GM12878 (cell line): ENCODE measurements around the gene ADAMTS16. TPM values are rescaled to one million over a fixed set of nuclear protein-coding genes. Genes with fewer than 3 reads are reported as not detected.

ENCODE experiments used
- ATAC-seq: fragments of 200-7000 bp; cut with Tn5 transposase; 3 replicates; pipeline ENCODE4 v1.9.1; 2020; ENCODE audit warnings: mild to moderate bottlenecking, moderate library complexity
- BruUV-seq: library from RNA; stranded (reverse); fragments of 400-500 nt; replicated peaks from 2 replicates; lab custom pipeline; 2021; lab: Mats Ljungman, UMichigan
- CTCF ChIA-PET: fragments of 300-600 bp; sonication (Branson Sonifier 250); formaldehyde crosslinking; extraction: SDS; loops from one replicate; lab custom pipeline; 2021; ENCODE audit warnings: inconsistent platforms; lab: Yijun Ruan, JAX
- POLR2A ChIA-PET: fragments of 350-600 bp; formaldehyde crosslinking; extraction: SDS; loops from one replicate; lab custom pipeline; 2021; ENCODE audit warnings: inconsistent platforms; lab: Charles Lee
- RAD21 ChIA-PET: fragments of 300-600 bp; sonication (Branson Sonifier 250); formaldehyde crosslinking; loops from one replicate; lab custom pipeline; 2023; ENCODE audit warnings: antibody characterized with exemption; ENCODE audit not compliant: unreplicated experiment; lab: Charles Lee
- SMC1A ChIA-PET: fragments of 300-600 bp; sonication (Branson Sonifier 250); formaldehyde crosslinking; loops from one replicate; lab custom pipeline; 2023; ENCODE audit not compliant: unreplicated experiment, uncharacterized antibody; lab: Charles Lee
- DNase-seq: peaks from one replicate; pipeline ENCODE4 v3.0.0-alpha.2; 2011; ENCODE audit warnings: low read depth, low spot score
- FAIRE-seq: peaks from 3 replicates; lab custom pipeline; 2011; peaks lifted over from hg19 to GRCh38; lab: Jason Lieb, UNC
- H2AFZ ChIP-seq: 2 replicates; pipeline ENCODE4 v1.6.0; 2011; ENCODE audit warnings: low read depth, low read length, control low read depth; ENCODE audit not compliant: control insufficient read depth
- H3K27ac ChIP-seq: 2 replicates; pipeline ENCODE4 v1.5.1; 2011; ENCODE audit warnings: control low read depth; ENCODE audit not compliant: control insufficient read depth, insufficient read depth
- H3K27me3 ChIP-seq, 2 experiments: replicated peaks in 1 of 2; 2 replicates each; pipeline versions ENCODE4 v1.6.0 to v1.6.1; 2011; ENCODE audit warnings: low read length in 1 of 2; ENCODE audit not compliant: control insufficient read depth in 2 of 2, insufficient read depth in 2 of 2
- H3K36me3 ChIP-seq, 2 experiments: 2 replicates each; pipeline ENCODE4 v1.5.1; 2011; ENCODE audit warnings: low read length in 1 of 2; ENCODE audit not compliant: control insufficient read depth in 2 of 2, insufficient read depth in 2 of 2
- H3K4me1 ChIP-seq: 2 replicates; pipeline ENCODE4 v1.6.1; 2011; ENCODE audit warnings: mild to moderate bottlenecking, low read length, moderate library complexity, mixed read lengths; ENCODE audit not compliant: control insufficient read depth, insufficient read depth
- H3K4me2 ChIP-seq: 2 replicates; pipeline ENCODE4 v1.6.0; 2011; ENCODE audit warnings: control low read depth; ENCODE audit not compliant: control insufficient read depth, insufficient read depth
- H3K4me3 ChIP-seq: fragments of 200-600 bp; sonication (generic); 2 replicates; pipeline ENCODE4 v1.5.1; 2016
- H3K79me2 ChIP-seq: 2 replicates; pipeline ENCODE4 v1.6.0; 2011; ENCODE audit warnings: low read length; ENCODE audit not compliant: control insufficient read depth, insufficient read depth
- H3K9ac ChIP-seq: 2 replicates; pipeline ENCODE4 v1.8.0; 2011; ENCODE audit warnings: low read length, control low read depth, mixed read lengths; ENCODE audit not compliant: control insufficient read depth, insufficient read depth
- H3K9me3 ChIP-seq: replicated peaks from 3 replicates; pipeline ENCODE4 v1.5.1; 2011; ENCODE audit warnings: mild to moderate bottlenecking, low read length; ENCODE audit not compliant: control insufficient read depth, insufficient read depth
- H4K20me1 ChIP-seq: 2 replicates; pipeline ENCODE4 v1.6.0; 2011; ENCODE audit not compliant: control insufficient read depth, insufficient read depth
- CHD2 ChIP-seq: IDR thresholded peaks from 2 replicates; pipeline ENCODE4 v1.6.1; 2011; ENCODE audit warnings: low read depth, low read length, improper control_type of control experiment, borderline replicate concordance
- DPF2 ChIP-seq: fragments of 450-650 bp; IDR thresholded peaks from 2 replicates; pipeline ENCODE4 v1.6.1; 2017; ENCODE audit warnings: mild to moderate bottlenecking
- EGR1 ChIP-seq, 2 experiments: IDR thresholded peaks; 1 replicate in 1 of 2; 2 replicates in 1 of 2; pipeline ENCODE4 v1.6.1; 2011 to 2012; ENCODE audit warnings: low read depth in 2 of 2, low read length in 2 of 2, borderline replicate concordance in 1 of 2, mild to moderate bottlenecking in 1 of 2, moderate library complexity in 1 of 2
- JUND ChIP-seq: IDR thresholded peaks from 2 replicates; pipeline ENCODE4 v1.6.1; 2012; ENCODE audit warnings: low read depth, mild to moderate bottlenecking, low read length, improper control_type of control experiment, moderate library complexity
- PML ChIP-seq: IDR thresholded peaks from 2 replicates; pipeline ENCODE4 v1.6.1; 2012; ENCODE audit warnings: low read length, inconsistent platforms
- POU2F2 ChIP-seq: IDR thresholded peaks from 3 replicates; pipeline ENCODE4 v1.6.1; 2011; ENCODE audit warnings: low read depth, mild to moderate bottlenecking, low read length, borderline replicate concordance
- STAT1 ChIP-seq: fragments of 450-650 bp; conservative IDR thresholded peaks from 2 replicates; pipeline ENCODE4 v1.6.1; 2014; ENCODE audit warnings: antibody characterized with exemption, mild to moderate bottlenecking
- ZSCAN29 ChIP-seq: fragments of 450-650 bp; IDR thresholded peaks from 2 replicates; pipeline ENCODE4 v1.6.1; 2017; ENCODE audit warnings: mild to moderate bottlenecking, moderate library complexity
- WGBS: methylation state at CpG from one replicate; pipeline ENCODE4 v1.1.6; 2016; ENCODE audit warnings: low lambda C conversion rate; ENCODE audit not compliant: insufficient replicate concordance, insufficient coverage; ENCODE audit errors: missing lambda C conversion rate; 5-methylcytosine and 5-hydroxymethylcytosine counted together
- in situ Hi-C: fragments of 300-500 bp; cut with MboI; formaldehyde crosslinking; loops from 9 replicates; pipeline ENCODE4 v1.14.3; 2018; ENCODE audit warnings: mixed read lengths
- intact Hi-C: fragments of 100-400 bp; cut with micrococcal nuclease; formaldehyde crosslinking; loops from one replicate; pipeline ENCODE4 v1.14.2; 2022; ENCODE audit not compliant: unreplicated experiment
- polyA plus RNA-seq, 11 experiments: library from polyadenylated mRNA; depleted of rRNA in 4 of 11; unstranded in 6 of 11; stranded (reverse) in 5 of 11; fragments of >200 nt; fragmentation: Nextera tagmentation in 4 of 11; fragmentation: Illumina TruSeq in 1 of 11; extraction: Ambion mirVana in 4 of 11; extraction: Trizol in 1 of 11; gene quantifications; 1 replicate in 1 of 11; 2 replicates in 10 of 11; pipeline versions ENCODE4 v1.2.1 to v1.2.3, GENCODE V29; 2011 to 2016; ENCODE audit warnings: inconsistent platforms in 2 of 11, missing spikeins in 2 of 11, low read depth in 1 of 11
- total RNA-seq, 4 experiments: library from RNA; depleted of rRNA in 3 of 4; stranded (reverse); fragments of >200 nt in 3 of 4; fragmentation: Illumina TruSeq in 1 of 4; extraction: Trizol in 1 of 4; gene quantifications; 2 replicates each; pipeline versions ENCODE4 v1.2.1 to v1.2.3, GENCODE V29; 2013 to 2021
- TF ChIP-seq, protein P1 (sequence below): IDR thresholded peaks from 2 replicates; pipeline ENCODE4 v1.6.1; 2011; ENCODE audit warnings: borderline replicate concordance, low read depth, mild to moderate bottlenecking, moderate library complexity, mixed read lengths, low read length; ENCODE audit not compliant: insufficient read depth; ENCODE audit errors: extremely low read length
- TF ChIP-seq, protein P2 (sequence below): fragments of 450-650 bp; formaldehyde crosslinking; IDR thresholded peaks from 2 replicates; pipeline ENCODE4 v1.4.0; 2020; ENCODE audit warnings: mild to moderate bottlenecking, moderate library complexity
- TF ChIP-seq, protein P3 (sequence below): IDR thresholded peaks from 2 replicates; pipeline ENCODE4 v1.6.1; 2011; ENCODE audit warnings: low read depth, mild to moderate bottlenecking, low read length, moderate library complexity, borderline replicate concordance; ENCODE audit errors: extremely low read depth

The ADAMTS16 gene
- total and polyA plus RNA-seq, 10 of the 15 experiments (the other 5 are each of a cell fraction or from before 2014, with no cell fraction given), result 0.04 TPM; not detected in 9

- H3K4me2 ChIP-seq, result no peak overlapping the region
- SMC1A ChIA-PET, result no interaction called here
- H3K9ac ChIP-seq, result no peak overlapping the region
- no peaks in the 10 kb centered on the region for H3K36me3 ChIP-seq
- TF ChIP-seq JUND (no peak), DPF2 (no peak)
- BruUV-seq, result no TSS peak
- DNase-seq (no peak), ATAC-seq (no peak), FAIRE-seq (no peak)
- H3K79me2 ChIP-seq, result no peaks in the 10 kb centered on the region
- no peaks in the 10 kb centered on the region for H3K4me1 ChIP-seq
- H3K9me3 ChIP-seq, result no peaks in the 10 kb centered on the region
- H2AFZ ChIP-seq, result no peak overlapping the region
- POLR2A ChIA-PET, result no interaction called here
- H3K27ac ChIP-seq, result no peak overlapping the region
- RAD21 ChIA-PET, result no interaction called here
- intact Hi-C loops, result no loop called here
- in situ Hi-C loops, result no loop called here
- no peaks in the 10 kb centered on the region for H3K27me3 ChIP-seq
- no peak overlapping the region for H3K4me3 ChIP-seq
- CTCF ChIA-PET, result no interaction called here
- no peaks in the 10 kb centered on the region for H4K20me1 ChIP-seq
- 12% methylated on average over 5 of the region's 5 CpGs for WGBS
Measured at GRCh38 chr5:5209089-5209488, 69.0 kb downstream of the ADAMTS16 start.

GRCh38 chr5:5209510-5210286, 69.6 kb downstream of the ADAMTS16 start:
- Histone ChIP-seq H3K27ac (no peak overlapping the region), H3K27me3 (no peaks in the 10 kb centered on the region), H3K4me3 (no peak overlapping the region), H3K4me2 (no peak overlapping the region), H4K20me1 (no peaks in the 10 kb centered on the region), H3K79me2 (no peaks in the 10 kb centered on the region), H3K9ac (no peak overlapping the region), H3K9me3 (no peaks in the 10 kb centered on the region), H2AFZ (no peak overlapping the region), H3K4me1 (no peaks in the 10 kb centered on the region), H3K36me3 (no peaks in the 10 kb centered on the region)
- SMC1A ChIA-PET, result no interaction called here
- 8% methylated on average over 5 of the region's 5 CpGs for WGBS
- RAD21 ChIA-PET, result no interaction called here
- DNase-seq (no peak), ATAC-seq (no peak), FAIRE-seq (no peak)
- in situ Hi-C loops (no loop called here), intact Hi-C loops (no loop called here)
- no TSS peak for BruUV-seq
- CTCF ChIA-PET, result no interaction called here
- POLR2A ChIA-PET, result no interaction called here
- TF ChIP-seq CHD2 (no peak), STAT1 (no peak), ZSCAN29 (no peak), PML (no peak), EGR1 (IDR thresholded peaks at IDR 0.05; ENCODE audit: borderline replicate concordance in 1 of 2, low read depth in 2 of 2, low read length in 2 of 2) (no peak), POU2F2 (no peak)
- TF ChIP-seq, protein P1, sequence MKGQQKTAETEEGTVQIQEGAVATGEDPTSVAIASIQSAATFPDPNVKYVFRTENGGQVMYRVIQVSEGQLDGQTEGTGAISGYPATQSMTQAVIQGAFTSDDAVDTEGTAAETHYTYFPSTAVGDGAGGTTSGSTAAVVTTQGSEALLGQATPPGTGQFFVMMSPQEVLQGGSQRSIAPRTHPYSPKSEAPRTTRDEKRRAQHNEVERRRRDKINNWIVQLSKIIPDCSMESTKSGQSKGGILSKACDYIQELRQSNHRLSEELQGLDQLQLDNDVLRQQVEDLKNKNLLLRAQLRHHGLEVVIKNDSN, result no peak
- TF ChIP-seq, protein P2, sequence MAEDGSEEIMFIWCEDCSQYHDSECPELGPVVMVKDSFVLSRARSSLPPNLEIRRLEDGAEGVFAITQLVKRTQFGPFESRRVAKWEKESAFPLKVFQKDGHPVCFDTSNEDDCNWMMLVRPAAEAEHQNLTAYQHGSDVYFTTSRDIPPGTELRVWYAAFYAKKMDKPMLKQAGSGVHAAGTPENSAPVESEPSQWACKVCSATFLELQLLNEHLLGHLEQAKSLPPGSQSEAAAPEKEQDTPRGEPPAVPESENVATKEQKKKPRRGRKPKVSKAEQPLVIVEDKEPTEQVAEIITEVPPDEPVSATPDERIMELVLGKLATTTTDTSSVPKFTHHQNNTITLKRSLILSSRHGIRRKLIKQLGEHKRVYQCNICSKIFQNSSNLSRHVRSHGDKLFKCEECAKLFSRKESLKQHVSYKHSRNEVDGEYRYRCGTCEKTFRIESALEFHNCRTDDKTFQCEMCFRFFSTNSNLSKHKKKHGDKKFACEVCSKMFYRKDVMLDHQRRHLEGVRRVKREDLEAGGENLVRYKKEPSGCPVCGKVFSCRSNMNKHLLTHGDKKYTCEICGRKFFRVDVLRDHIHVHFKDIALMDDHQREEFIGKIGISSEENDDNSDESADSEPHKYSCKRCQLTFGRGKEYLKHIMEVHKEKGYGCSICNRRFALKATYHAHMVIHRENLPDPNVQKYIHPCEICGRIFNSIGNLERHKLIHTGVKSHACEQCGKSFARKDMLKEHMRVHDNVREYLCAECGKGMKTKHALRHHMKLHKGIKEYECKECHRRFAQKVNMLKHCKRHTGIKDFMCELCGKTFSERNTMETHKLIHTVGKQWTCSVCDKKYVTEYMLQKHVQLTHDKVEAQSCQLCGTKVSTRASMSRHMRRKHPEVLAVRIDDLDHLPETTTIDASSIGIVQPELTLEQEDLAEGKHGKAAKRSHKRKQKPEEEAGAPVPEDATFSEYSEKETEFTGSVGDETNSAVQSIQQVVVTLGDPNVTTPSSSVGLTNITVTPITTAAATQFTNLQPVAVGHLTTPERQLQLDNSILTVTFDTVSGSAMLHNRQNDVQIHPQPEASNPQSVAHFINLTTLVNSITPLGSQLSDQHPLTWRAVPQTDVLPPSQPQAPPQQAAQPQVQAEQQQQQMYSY (CRISPR knock-in tag), result no peak
- TF ChIP-seq, protein P3, sequence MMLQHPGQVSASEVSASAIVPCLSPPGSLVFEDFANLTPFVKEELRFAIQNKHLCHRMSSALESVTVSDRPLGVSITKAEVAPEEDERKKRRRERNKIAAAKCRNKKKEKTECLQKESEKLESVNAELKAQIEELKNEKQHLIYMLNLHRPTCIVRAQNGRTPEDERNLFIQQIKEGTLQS, result no peak
